Choroid plexus epithelial cell (primary cell): ENCODE results near the gene PDE8A.

Source experiments
- DNase-seq: peaks from one replicate; pipeline ENCODE4 v3.0.0-alpha.2; 2010; ENCODE audit warnings: low read depth
- H3K4me3 ChIP-seq: 2 replicates; pipeline ENCODE4 v1.5.1; 2011; ENCODE audit warnings: low read depth, mild to moderate bottlenecking, control low read depth, low read length, moderate library complexity
- TF ChIP-seq, protein P1 (sequence below): conservative IDR thresholded peaks from 2 replicates; pipeline ENCODE4 v1.5.1; 2011; ENCODE audit warnings: low read depth, mild to moderate bottlenecking, control low read depth, inconsistent platforms, low read length, moderate library complexity

PDE8A gene, protein sequence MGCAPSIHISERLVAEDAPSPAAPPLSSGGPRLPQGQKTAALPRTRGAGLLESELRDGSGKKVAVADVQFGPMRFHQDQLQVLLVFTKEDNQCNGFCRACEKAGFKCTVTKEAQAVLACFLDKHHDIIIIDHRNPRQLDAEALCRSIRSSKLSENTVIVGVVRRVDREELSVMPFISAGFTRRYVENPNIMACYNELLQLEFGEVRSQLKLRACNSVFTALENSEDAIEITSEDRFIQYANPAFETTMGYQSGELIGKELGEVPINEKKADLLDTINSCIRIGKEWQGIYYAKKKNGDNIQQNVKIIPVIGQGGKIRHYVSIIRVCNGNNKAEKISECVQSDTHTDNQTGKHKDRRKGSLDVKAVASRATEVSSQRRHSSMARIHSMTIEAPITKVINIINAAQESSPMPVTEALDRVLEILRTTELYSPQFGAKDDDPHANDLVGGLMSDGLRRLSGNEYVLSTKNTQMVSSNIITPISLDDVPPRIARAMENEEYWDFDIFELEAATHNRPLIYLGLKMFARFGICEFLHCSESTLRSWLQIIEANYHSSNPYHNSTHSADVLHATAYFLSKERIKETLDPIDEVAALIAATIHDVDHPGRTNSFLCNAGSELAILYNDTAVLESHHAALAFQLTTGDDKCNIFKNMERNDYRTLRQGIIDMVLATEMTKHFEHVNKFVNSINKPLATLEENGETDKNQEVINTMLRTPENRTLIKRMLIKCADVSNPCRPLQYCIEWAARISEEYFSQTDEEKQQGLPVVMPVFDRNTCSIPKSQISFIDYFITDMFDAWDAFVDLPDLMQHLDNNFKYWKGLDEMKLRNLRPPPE

DNA sequence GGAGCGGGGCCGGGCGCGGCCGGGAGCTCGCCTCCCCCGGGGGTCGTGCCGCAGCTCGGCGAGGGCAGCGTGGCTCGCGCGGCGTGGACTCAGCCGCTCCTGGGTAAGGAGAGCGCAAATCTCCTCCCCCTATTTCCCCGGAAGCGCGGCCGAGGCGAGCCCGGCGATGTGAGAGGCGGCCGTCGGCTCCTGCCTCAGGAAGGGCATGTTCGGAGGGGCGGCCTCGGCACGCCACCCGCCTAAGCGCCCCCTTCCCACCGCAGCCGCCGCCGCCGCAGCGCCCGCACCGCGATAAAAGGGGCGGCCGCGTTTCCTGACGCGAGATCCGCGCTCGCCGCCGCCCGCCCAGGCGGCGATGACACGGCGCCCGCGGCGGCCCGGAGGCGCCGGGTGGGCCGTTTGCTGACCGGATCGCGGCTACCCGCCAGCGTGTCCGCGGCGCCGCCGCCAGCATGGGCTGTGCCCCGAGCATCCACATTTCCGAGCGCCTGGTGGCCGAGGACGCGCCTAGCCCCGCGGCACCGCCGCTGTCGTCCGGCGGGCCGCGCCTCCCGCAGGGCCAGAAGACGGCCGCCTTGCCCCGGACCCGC, at the start of gene PDE8A:
PDE8A (plus strand) TSS at position 146 of the 590 bp plus-strand sequence; CDS start at position 453, 307 bp downstream.
- peak; percentile 58 for DNase-seq
- TF ChIP-seq, protein P1, sequence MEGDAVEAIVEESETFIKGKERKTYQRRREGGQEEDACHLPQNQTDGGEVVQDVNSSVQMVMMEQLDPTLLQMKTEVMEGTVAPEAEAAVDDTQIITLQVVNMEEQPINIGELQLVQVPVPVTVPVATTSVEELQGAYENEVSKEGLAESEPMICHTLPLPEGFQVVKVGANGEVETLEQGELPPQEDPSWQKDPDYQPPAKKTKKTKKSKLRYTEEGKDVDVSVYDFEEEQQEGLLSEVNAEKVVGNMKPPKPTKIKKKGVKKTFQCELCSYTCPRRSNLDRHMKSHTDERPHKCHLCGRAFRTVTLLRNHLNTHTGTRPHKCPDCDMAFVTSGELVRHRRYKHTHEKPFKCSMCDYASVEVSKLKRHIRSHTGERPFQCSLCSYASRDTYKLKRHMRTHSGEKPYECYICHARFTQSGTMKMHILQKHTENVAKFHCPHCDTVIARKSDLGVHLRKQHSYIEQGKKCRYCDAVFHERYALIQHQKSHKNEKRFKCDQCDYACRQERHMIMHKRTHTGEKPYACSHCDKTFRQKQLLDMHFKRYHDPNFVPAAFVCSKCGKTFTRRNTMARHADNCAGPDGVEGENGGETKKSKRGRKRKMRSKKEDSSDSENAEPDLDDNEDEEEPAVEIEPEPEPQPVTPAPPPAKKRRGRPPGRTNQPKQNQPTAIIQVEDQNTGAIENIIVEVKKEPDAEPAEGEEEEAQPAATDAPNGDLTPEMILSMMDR = no peak
- peak within 1 kb of the TSS; percentile 82 for H3K4me3 ChIP-seq

DNA sequence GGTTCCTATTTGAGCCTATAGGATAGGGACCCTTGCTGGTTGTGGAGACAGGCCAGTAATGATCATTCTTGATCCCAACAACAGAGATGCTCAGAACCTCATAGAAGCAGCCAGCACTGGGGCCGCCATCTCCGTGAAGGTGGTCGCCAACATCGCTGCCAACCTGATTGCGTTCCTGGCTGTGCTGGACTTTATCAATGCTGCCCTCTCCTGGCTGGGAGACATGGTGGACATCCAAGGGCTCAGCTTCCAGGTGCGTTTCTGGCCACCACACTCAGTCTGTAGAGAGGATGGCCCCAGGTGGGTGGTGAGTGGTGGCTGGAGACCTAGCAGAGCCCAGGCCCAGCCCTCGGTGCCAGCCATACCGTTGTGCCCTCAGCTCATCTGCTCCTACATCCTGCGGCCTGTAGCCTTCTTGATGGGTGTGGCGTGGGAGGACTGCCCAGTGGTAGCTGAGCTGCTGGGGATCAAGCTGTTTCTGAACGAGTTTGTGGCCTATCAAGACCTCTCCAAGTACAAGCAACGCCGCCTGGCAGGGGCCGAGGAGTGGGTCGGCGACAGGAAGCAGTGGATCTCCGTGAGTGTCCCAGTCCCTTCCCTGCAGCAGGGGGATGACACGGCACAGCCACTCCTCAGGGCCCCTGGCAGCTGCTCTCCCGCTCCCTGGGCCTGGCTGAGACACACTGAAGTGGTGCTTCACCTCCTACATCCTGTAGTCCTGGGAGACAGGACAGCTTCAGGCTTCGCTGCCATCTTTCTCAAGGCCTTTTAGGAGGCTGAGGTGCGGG, 46.5 kb upstream of the PDE8A start:
- DNase-seq = no peak
- H3K4me3 ChIP-seq = no peak overlapping the region
- TF ChIP-seq, protein P1 = peak; percentile 56

DNA sequence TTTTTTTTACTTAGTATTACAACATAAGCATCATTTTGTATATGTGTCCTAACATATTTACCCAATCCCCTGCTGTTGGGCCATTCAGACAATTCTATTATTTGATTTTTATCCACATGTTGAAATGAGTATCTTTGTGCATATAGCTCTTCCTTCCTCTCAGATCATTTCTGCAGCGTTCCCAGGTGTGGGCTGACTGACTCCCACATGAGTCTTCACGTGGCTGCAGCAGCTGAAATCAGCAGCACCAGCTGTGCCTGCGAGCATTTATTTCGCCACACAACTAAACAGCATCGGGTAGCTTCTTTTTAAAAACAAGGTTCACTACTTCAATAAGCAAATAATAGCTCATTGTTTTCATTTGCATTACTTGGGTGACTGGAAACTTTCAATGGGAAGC, 44.5 kb upstream of the PDE8A start:
- TF ChIP-seq, protein P1 = no peak
- no peak overlapping the region for H3K4me3 ChIP-seq
- peak; percentile 57 for DNase-seq

DNA sequence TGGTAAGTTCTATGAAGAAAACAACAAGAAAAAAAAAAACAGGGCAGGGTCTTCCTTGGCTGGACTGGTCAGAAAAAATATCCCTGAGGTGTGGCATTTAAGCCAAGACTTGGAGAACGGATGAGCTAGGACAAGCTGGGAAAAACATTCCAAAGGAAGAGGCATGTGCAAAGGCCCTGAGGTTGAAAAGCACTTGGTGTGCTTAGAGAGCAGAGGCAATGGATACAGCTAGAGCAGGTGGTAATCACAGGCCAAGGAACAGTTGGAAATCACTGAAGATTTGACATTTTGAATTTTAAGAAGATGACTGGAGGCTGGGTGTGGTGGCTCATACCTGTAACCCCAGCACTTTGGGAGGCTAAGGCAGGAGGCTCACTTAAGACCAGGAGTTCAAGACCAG, 42.9 kb upstream of the PDE8A start:
- TF ChIP-seq, protein P1 = no peak
- DNase-seq = no peak
- H3K4me3 ChIP-seq = no peak overlapping the region

DNA sequence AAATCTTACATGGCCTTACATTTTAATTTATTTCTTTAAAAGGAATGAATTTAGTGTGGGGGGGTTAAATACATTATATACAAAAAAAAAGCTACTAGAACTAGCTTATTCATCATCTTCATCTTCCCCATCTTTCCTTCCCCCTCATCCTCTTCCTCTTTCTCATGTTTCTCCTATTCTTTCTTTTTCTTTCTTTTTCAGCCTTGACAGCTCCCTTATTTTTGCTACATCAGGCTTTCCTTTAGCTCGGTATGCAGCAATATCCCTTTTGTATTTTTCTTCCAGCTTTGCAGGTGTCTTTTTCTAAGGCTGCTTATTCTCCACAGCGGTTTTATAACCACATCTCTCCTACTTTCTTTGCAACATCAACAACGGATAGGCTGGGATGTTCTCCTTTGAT, 41.3 kb upstream of the PDE8A start:
- DNase-seq = no peak
- H3K4me3 ChIP-seq = no peak overlapping the region
- TF ChIP-seq, protein P1 = no peak

DNA sequence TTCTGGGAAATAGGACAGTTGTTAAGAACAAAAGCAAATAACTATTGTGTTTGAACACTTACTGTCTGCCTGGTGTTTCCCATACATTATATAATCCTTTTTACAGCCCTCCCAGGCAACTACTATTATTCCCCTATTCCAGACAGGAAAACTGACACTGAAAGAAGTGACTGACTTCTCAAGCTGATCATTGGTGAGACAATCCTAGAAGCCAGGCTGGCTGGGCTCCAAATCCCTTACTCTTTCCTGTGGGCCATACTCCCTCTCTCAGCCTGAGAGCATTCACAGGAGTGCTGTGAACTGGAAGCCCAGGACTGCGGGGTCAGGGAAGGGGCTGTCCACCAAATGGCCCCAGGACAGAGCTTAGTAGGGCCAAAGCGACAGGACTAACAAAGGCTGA, 39.2 kb upstream of the PDE8A start:
- TF ChIP-seq, protein P1 = no peak
- DNase-seq = no peak
- H3K4me3 ChIP-seq = no peak overlapping the region
